HG03025 (cell line): Measurements from ENCODE around the gene PDZD8.
A peak's percentile ranks its signal among the peaks of the same experiment; 100 is the strongest.

Experiments used
- ATAC-seq: cut with Tn5 transposase; IDR thresholded peaks from one replicate; pipeline ENCODE4 v1.9.1; 2021; ENCODE audit warnings: mild to moderate bottlenecking, moderate library complexity; ENCODE audit not compliant: unreplicated experiment, low FRiP score

Gene PDZD8

DNA sequence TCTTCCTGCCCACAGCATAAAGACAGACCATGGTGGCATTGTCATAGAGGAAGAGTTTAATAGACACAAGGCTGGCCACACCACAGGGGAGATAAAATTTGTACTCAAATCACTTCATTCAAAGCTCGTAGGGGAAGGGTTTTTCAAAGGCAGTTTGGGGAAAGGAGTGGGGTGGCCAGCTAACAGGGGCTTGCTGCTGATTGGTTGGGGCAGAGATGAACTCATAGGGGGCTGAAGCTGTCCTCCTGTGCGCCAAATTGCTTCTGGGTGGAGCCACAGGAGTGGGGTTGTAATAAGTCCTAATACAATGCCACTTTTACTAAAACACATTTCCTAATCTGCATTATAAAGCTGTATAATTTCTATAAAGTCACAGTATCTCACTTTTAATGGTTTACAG lies 22.5 kb downstream of the PDZD8 start:
- no peak for ATAC-seq

DNA sequence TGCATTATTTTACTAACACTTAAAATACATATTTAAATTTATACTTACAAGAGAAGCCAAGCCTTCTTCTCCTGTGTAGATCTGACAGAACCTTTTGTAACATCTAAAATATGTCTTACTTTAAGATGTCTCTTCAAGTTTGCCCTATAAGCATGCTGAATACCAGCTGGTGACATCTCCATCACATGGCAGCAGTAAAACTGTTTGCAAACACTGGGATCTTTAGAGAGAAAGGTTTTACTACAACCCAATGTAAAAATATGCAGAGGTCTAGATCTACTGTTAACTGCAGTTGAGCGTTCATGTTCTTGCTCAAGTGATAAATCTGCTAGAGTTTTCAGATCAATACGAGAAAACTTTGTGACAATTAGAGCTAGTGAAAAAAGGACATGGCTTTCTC lies 23.2 kb downstream of the PDZD8 start:
- no peak for ATAC-seq

DNA sequence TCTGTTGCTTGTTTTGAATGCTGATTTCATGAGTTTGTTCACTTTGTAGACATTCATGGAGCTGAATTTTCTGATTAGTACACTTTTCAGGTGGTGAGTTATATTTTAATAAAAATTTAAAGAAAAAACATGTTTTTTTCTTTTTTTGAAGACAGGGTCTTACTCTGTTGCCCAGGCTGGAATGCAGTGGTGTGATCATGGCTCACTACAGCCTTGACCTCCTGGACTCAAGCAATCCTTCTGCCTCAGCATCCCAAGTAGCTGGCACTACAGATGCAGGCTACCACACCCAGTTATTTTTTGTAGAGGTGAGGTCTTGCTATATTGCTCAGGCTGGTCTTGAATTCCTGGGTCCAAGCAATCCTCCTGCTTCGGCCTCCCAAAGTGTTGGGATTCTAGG lies 23.7 kb downstream of the PDZD8 start:
- no peak for ATAC-seq

DNA sequence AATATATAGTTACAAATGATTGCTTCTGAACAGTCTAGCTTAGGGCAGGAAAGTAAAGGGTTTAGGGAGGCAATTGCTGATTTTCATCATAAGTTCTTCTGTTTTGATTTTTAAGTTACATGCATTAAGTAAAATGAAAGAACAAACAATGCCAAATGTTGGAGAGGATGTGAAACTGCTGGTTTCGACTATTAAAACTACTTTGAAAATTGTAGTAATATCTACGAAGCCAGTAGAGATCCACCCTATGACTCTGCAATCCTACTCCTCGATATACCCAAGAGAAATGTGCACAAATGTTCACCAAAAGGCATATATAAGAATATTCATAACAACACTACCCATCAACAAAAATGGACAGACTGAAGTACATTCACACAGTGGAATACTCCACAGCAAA lies 24.3 kb downstream of the PDZD8 start:
- ATAC-seq, result peak; percentile 87

DNA sequence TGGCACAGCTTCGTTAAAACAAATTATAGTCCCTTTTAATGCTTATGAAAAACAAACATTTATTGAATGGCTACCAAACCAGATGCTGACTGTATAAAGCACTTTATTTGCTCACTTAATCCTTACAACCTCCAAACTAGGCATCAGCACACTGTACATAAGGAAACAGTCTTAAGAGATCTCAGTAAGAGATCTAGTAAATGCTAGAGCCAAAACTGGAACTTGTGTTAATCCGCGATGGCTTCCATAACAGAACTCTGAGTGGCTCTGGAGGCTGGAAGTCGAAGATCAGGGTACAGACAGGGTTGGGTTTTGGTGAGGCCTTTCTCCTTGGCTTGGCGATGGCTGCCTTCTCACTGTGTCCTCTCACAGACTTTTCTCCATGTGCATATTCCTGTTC lies 27.0 kb downstream of the PDZD8 start:
- no peak for ATAC-seq

DNA sequence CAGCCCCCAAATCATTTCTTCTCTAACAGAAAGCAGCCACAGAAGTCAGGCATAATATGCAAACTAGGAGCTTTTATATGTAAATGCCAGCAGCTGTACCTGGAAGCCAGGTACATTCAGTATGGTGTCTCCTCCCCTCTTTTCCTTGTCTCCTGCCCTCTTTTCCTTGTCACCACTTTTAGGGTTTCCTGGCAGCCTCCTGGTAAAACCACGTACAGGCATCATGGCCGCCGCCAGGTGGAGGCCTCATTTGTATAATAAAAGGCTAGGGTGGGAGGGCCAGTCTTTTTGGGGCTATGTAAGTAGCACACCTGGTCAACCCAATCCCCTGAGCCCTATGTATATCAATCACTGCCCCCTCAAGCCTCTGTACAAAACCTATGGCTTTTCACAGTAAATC lies 28.7 kb downstream of the PDZD8 start:
- no peak for ATAC-seq

DNA sequence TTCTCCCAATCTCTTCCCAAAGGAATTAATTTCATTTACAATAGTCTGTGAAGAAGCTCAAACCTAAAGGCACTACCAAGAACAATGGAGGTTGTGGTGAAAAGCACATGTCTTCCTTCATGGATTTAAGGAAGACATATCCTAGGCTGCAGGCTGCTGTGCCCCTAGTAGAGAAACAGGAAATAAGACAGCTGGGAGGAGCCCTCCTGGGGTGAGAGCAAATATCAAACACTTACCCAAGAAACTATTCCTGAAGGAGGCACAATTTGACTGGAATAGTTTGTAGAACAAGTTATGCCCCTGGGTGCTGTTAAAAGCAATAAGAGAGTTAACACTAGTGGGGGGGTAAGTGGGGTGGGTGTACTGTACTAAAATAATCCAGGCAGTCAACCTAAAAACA lies 30.1 kb downstream of the PDZD8 start:
- no peak for ATAC-seq

DNA sequence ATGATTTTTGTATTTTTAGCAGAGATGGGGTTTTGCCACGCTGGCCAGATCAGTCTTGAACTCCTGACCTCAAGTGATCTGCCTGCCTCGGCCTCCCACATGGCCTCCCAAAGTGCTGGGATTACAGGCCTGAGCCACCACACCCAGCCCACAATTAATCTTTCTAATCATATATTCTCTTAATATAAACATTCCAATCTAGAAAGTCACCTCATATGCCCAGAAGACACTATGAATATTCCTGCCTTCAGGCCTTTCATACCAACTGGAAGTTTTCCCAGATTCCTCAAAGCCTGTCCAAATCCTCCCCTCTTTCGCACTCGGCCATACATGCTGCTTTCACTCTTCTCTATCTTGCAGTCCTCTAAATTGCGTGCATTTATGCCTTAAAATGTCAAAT lies 32.6 kb downstream of the PDZD8 start:
- no peak for ATAC-seq

DNA sequence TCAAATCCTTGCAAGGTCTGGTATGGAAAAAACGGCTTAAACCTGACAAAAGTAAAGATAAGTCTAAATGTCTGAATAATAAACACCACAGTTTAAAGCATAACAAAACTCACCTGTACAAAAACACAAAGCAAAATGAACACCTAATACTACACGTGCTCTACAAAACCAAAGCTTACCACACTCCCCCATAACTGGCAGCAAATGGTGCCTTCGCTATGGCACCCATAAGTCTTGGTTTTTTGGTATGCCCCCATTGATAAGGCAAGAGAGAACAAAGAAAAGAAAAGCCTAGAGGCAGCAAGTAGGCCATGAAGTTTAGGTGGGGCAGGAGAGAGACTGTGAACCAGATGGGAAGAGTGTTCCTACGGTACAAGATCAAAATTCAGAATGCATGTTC lies 34.2 kb downstream of the PDZD8 start:
- ATAC-seq, result no peak

DNA sequence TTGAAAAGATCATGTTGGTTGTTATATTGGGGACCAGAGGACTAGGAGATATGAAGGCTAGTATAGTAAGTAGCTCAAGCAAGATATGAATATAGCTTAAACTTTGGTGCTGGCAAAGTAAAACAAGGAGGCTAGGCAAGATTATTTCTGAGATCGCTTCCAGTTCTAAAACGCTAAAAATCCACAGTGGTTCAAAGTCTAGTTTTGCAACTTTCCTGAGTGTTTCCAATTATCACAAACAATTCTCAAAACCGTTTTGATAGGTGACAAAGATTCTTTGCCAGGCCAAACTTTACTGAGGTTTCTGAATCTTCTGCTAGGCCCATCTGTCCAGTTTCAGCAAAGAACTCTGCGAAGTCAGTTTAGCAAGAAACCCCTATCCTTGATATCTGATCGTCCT lies 35.3 kb downstream of the PDZD8 start:
- no peak for ATAC-seq

DNA sequence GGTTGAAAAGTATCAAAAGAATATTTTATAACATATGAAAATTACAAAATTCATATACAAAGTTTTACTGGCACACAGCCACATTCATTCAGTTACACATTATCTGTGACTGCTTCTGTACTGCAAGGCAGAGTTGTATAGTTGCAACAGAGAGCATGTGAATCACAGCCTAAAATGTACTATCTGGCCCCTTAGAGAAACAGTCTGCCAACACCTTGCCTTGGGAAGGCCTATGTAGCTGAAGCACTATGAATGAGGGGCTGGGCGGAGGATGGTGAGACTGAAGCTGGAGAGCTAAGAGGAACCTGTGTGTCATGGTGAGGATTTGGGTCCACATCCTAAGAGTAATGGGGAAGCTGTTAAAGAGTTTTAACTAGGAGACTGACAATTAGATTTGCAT lies 35.7 kb downstream of the PDZD8 start:
- no peak for ATAC-seq

DNA sequence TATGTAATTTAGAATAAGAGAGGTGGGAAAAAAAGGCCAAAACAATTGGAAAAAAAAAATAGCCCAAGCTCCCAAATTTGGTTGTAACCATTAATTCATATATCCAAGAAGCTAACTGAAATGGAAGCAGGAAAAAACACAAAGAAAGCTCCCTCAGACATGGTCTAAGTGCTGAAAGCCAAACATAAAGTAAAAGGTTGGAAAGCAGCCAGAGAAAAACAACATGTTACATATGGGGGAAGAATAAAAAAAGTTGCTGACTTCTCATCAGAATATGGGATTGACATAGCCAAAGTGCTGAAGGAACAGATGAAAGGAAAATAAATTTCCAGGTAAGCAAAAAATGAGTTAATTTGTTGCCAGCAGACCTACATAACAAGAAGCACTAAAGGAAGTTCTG lies 40.3 kb downstream of the PDZD8 start:
- no peak for ATAC-seq

DNA sequence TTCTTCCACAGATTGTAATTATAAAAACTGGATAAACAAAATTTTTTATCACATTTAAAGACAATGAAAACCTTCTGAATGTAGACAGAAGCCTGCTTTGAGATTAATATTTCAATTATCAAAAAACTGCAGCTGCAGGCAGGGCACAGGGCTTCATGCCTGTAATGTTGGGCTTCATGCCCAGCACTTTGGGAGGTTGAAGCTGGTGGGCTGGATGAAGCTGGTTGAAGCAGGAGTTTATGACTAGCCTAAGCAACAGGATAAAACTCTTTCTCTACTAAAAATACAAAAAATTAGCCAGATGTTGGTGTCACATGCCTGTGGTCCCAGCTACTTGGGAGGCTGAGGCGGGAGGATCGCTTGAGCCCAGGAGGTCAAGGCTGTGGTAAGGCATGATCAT lies 41.2 kb downstream of the PDZD8 start:
- ATAC-seq, result no peak

DNA sequence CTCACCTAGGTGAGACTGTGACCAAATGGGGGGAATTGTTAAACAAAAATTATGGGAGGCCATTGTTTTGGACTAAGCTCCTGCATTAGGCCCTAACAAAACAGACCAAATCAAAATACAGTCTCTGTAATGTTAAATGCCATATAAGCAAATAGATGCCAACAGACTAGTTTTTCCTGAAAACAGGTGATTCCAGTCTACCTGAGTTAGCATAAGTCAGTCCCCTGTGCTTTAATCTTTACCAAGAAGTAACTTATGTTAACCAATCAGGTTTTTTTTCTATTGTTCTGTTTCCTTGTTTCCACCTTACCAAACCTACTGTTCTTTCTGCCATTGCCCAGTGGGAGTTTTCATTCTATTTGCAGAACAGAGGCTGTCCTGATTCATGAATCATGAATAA lies 48.0 kb downstream of the PDZD8 start:
- ATAC-seq, result no peak

DNA sequence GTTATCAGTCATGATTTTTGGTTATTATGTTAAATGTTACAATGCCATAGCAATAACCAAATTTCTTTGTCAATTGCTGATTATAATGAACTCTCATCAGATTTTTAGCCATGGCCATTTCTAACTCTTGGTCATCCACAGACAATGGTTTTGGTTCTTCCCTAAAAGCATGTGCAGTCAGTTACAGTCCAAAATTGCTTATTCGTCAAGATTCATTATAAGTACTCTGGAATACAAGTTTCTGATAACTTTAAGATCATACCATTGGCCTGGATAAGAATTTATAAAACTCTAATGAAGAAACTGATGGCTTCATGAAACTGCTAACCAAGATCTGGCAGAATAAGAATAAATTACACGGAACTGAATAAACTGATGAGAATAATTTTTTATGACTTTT lies 50.9 kb downstream of the PDZD8 start:
- no peak for ATAC-seq

DNA sequence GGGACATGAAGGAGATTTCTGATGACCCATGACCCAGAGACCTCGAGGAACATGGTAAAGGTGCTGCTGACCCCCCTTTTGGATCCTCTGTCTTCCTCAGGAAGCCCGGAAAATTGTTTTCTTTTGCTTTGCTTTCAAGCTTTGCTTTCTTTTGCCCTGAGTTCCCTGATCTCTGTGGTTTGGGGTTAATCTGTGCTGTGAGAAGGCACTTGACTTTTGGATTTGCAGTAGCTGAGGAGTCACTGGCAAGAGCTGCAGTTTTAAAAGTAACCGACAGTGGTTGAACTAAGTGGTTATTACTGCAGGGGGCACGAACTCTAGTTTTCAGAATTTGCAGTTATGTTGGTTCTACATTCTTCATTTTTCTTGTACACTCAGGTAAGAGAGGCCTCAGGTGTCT lies 53.0 kb downstream of the PDZD8 start:
- no peak for ATAC-seq

DNA sequence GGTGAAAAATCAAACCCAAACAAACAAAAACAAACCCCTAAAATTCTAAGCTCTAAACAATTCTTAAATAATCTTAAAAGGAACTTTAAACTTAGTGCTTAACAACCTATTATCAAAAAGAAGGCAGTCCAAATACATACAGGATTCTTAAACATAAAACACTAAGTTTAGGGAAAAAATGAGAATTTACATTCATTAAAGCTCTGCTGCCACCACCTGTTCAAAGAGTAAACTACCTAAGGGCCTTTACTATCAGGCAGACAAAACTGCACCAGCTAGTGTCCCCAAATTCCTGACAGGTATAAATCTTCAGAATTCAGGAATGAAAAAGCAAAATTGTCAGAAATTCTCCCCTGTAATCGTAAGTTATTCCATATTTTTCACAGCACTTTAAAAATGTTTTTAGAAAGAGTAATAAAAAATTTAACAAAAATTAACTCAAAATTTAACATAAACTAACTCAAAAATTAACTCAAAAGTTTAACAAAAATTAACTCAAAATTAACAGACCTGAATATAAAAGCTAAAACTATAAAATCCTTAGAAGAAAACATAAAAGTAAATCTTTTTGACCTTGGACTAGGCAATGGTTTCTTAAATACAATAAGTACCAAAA lies 55.1 kb downstream of the PDZD8 start:
- ATAC-seq, result no peak

DNA sequence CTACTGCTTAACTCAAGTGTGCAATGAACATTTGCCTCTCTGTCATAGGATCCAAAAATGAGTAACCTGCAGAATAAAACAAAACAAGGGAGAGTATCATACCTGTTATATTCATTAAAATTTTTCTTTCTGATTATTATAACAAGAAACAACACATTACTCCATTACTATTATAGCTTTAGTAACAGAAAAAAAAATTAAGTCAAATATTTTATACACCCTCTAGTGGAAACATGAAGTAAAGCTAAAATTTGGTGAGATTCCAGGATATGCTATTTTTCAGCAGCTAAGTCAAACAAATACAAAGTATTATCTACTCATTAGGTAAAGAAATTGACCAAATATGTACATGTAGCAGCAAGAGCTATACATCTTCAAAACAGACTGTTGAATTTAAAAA lies 56.3 kb downstream of the PDZD8 start:
- no peak for ATAC-seq

DNA sequence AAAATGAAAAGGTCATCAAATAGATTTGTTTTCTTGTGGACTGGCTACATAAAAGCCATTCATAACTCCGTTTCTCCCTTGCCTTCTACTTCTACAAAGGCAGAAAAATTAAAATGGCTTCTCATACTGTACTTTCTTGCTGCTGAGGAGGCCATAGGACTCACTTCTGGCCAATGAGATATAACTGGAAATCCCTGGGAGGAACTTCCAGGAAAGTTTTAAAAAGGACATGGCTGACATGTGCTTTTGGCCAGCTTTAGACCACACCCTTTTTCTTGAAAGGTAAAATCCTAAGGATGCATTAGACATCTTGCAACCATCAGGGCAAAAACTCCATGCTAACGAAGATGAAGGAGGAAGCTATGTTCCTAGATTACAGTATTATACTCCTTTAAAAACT lies 58.5 kb downstream of the PDZD8 start:
- ATAC-seq, result no peak

DNA sequence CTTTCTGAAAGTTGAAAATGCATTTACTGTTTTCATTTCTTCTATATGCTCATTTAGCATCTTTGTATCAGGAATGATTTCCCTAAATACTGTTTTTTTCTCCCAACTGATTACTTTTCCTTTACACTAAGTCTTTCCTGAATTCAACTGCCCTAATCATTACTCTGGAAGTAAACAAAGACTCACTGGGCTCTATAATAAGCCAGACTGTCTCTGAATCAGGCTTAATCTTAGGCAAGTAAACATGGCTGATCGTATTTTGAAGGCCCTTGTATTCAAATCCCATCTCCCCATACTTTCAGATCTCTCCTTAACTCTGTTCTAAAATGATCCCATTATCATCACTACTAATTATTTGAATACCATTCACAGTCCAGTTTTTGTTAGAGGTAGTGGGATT lies 61.6 kb downstream of the PDZD8 start:
- no peak for ATAC-seq

DNA sequence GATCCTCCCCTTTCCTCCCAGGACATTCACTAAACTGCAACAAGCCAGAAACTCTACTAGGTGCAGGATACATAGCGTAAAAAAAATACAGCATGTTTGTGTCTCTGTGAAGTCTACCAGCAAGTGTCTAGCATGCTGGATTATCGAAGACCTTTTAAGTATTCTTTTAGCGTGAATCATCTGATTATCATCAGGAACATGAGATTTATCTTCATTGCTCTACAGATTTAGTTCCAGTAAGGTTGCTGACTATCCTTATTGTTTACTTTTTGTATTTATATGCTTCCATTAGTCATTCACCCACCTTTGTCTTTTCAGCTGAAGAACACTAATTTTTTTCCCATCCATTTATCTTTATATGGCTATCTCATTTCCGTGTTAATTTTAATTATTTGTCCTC lies 62.8 kb downstream of the PDZD8 start:
- no peak for ATAC-seq

DNA sequence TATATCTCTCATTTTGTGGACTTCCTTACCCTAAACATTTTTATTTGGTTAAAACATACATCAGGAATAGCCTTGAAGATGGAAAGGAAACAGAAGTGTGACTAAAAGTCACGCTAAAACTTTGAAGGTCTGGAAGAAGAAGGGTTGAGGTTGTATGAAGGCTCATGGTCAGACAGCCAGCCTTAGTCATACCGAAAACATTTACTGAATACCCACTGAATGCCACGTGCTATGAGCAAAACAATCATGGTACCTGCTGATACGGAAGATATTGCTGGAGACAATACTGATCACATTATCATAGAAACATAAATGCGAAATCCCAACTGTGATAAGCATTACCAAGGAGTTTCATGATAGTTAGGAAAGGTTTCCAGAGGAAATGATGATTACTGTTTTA lies 64.0 kb downstream of the PDZD8 start:
- no peak for ATAC-seq

DNA sequence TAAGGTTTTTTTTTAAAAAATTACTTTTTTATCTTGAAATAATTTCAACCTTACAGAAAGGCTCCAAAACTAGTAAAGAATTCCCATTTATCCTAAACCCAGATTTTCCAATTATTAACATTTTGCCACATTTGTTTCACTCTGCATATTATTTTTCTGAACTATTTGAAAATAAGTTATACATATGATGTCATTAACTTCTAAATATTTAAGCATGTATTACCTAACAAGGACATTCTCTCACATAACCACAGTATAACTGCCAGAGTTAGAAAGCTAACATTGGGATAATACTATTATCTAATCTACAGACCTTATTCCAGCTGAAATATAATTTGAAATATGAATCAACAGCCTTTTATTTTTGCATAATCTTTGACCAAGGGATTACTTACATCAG lies 68.6 kb downstream of the PDZD8 start:
- ATAC-seq, result no peak
